Mesodermal cell (in vitro differentiated cells): Measurements from ENCODE around the gene OR1G1. TPM values are rescaled to one million over a fixed set of nuclear protein-coding genes. Genes with fewer than 3 reads are reported as not detected.
"Not testable (repeated sequence)": the region's sequence is repeated elsewhere in the genome, so short reads cannot be mapped to it uniquely, and the experiment has no call there.

ENCODE experiments used
- H3K27ac ChIP-seq: 2 replicates; pipeline ENCODE4 v1.7.0; 2013; ENCODE audit warnings: mild to moderate bottlenecking, low read depth, low read length, moderate library complexity; ENCODE audit not compliant: severe bottlenecking
- H3K36me3 ChIP-seq: 2 replicates; pipeline ENCODE4 v1.7.1; 2013; ENCODE audit warnings: mild to moderate bottlenecking, low read length, moderate library complexity; ENCODE audit not compliant: control insufficient read depth, insufficient read depth
- H3K4me1 ChIP-seq: one replicate; pipeline ENCODE4 v1.7.1; 2013; ENCODE audit warnings: mild to moderate bottlenecking, low read length; ENCODE audit not compliant: insufficient read depth, control insufficient read depth, poor library complexity, severe bottlenecking
- H3K4me3 ChIP-seq: 2 replicates; pipeline ENCODE4 v1.7.0; 2013; ENCODE audit warnings: low read length, control low read depth, mild to moderate bottlenecking; ENCODE audit not compliant: insufficient read depth, poor library complexity, severe bottlenecking; ENCODE audit errors: extremely low read depth
- H3K9me3 ChIP-seq: 2 replicates; pipeline ENCODE4 v1.7.1; 2013; ENCODE audit warnings: mild to moderate bottlenecking, low read length, moderate library complexity; ENCODE audit not compliant: control insufficient read depth
- WGBS, 2 experiments: methylation state at CpG; one replicate each; pipeline ENCODE4 v1.1.5; 2013; ENCODE audit warnings: missing lambda C conversion rate in 2 of 2; ENCODE audit not compliant: insufficient coverage in 2 of 2; 5-methylcytosine and 5-hydroxymethylcytosine counted together
- polyA plus RNA-seq, 2 experiments: library from polyadenylated mRNA; stranded (reverse); fragments of 50-300 nt; gene quantifications; one replicate each; pipeline ENCODE4 v1.2.3, GENCODE V29; 2013

Gene OR1G1
- polyA plus RNA-seq (2013, experiment 1 of 2), result not detected
- not detected for polyA plus RNA-seq (2013, experiment 2 of 2)

DNA sequence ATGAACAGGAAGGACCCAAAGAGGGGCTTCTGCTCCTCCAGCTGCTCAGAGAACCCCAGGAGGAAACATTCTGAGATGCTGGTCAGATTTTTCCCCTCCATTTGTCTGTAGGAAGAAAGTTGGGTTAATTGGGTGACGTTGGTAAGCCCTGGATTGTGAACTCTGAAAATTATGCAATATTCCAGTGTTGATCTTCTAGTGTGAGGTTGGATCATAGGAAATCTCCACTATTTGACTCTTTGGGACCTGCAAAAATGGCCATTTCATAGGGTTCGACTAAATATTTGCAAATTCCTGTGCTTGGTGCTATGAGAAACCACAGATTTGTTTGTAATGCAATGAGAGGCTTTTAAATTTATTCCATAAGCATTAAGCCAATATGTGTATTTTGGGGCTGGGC lies at the start of gene OR1G1:
TSS of gene OR1G1 (minus strand) at position 101 of the 400 bp plus-strand sequence. CDS start at position 101, 0 bp downstream.
- Histone ChIP-seq H3K9me3 (peaks cover 5% of the 10 kb centered on the region), H3K36me3 (no peaks in the 10 kb centered on the region), H3K27ac (no peak within 1 kb of the TSS), H3K4me1 (no peaks in the 10 kb centered on the region), H3K4me3 (no peak within 1 kb of the TSS)
- WGBS, 2 experiments, result 80 to 100% methylated on average over 1 to 2 of the region's 2 CpGs

DNA sequence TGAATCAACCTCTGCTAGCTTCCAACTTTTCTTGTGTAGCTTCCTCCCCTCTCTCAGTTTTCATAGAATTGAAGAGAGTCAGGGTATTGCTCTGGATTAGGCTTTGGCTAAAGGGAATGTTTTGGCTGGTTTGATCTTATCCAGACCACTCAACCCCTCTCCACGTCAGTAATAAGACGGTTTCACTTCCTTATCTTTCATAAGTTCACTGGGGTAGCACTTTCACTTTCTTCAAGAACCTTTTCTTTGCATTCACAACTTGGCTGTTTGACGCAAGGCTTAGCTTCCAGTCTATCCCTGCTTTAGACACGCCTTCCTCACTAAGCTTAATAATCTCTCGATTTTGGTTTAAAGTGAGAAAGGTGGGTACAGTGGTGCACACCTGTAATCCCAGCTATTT lies 40.2 kb upstream of the OR1G1 start:
- H3K36me3 ChIP-seq, result no peaks in the 10 kb centered on the region
- no peak overlapping the region for H3K4me3 ChIP-seq
- no peak overlapping the region for H3K27ac ChIP-seq
- H3K9me3 ChIP-seq, result peaks cover 26% of the 10 kb centered on the region
- no peaks in the 10 kb centered on the region for H3K4me1 ChIP-seq
- WGBS, 2 experiments, result 89 to 100% methylated on average over 2 to 4 of the region's 5 CpGs

DNA sequence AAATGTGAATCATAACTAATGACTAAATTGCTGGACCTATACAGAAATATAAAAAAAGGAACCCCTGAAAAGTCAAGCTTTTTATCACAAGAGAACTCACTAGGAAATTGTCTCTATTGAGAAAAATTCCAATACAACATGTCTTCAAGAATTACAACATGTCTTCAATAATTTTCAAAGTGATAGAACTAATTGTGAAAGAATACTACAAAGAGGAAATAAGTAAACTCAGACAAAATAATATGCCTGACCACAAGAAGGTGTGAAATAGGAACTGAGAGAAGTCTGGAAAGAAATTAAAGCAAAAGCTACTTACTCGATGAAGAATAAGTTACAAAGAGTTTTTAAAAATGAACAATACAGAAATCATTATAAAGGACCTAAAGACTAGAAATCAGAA lies 29.9 kb upstream of the OR1G1 start:
- Histone ChIP-seq H3K9me3 (no peaks in the 10 kb centered on the region), H3K36me3 (no peaks in the 10 kb centered on the region), H3K4me1 (no peaks in the 10 kb centered on the region), H3K4me3 (no peak overlapping the region), H3K27ac (no peak overlapping the region)
- no CpG with 5 or more reads among the region's 1 CpG for WGBS, 2 experiments

DNA sequence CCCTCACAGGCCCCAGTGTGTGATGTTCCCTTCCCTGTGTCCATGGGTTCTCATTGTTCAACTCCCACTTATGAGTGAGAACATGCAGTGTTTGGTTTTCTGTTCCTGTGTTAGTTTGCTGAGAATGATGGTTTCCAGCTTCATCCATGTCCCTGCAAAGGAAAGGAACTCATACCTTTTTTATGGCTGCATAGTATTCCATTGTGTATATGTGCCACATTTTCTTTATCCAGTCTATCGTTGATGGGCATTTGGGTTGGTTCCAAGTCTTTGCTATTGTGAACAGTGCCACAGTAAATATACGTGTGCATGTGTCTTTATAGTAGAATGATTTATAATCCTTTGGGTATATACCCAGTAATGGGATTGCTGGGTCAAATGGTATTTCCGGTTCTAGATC lies 10.1 kb upstream of the OR1G1 start:
- H3K27ac ChIP-seq, H3K36me3 ChIP-seq, H3K4me1 ChIP-seq, H3K9me3 ChIP-seq, H3K4me3 ChIP-seq: not testable (repeated sequence)
- no CpG with 5 or more reads among the region's 3 CpGs for WGBS, 2 experiments

DNA sequence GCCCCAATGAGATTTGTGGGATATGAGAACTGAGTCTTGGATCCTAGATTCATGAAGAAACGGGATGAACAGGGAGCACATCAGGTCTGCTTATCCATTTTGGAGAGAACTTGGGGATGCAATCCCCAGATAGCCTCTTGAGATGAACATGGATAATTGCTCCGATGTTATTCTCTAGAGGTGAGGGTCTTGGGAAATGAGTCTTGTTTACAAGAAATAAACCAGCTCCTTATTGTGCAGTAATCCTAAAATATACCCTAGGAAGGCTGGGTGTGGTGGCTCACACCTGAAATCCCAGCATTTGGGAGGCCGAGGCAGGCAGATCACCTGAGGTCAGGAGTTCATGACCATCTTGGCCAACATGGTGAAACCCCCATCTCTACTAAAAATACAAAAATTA lies 23.0 kb downstream of the OR1G1 start, which contains the start of gene OR1D2:
TSS of gene OR1D2 (minus strand) at position 101 of the 400 bp plus-strand sequence. CDS start 11,426 bp downstream, outside the sequence.
- no peaks in the 10 kb centered on the region for H3K36me3 ChIP-seq
- WGBS, 2 experiments, result 54 to 63% methylated on average over 1 to 2 of the region's 3 CpGs
- H3K9me3 ChIP-seq, result peaks cover 12% of the 10 kb centered on the region
- no peaks in the 10 kb centered on the region for H3K4me1 ChIP-seq
- H3K4me3 ChIP-seq, result no peak within 1 kb of the TSS
- no peak within 1 kb of the TSS for H3K27ac ChIP-seq
